Transverse colon (tissue), 4 donors: ENCODE data around the gene GPR17. TPM values are rescaled to one million over a fixed set of nuclear protein-coding genes. Genes with fewer than 3 reads are reported as not detected.

Source experiments
- DNase-seq: peaks from one replicate; pipeline ENCODE4 v3.0.0-alpha.2; 2019
- H3K27ac ChIP-seq, 4 donors: fragments of 200-600 bp; sonication (generic); 2 replicates each; pipeline ENCODE4 v1.5.1; 2016 to 2018; ENCODE audit warnings: inconsistent platforms in 4 of 4
- H3K27me3 ChIP-seq: fragments of 200-600 bp; sonication (generic); 2 replicates; pipeline ENCODE4 v1.5.1; 2017; ENCODE audit warnings: inconsistent platforms
- H3K36me3 ChIP-seq, 4 donors: fragments of 200-600 bp; sonication (generic); 2 replicates each; pipeline ENCODE4 v1.5.1; 2017 to 2019; ENCODE audit warnings: inconsistent platforms in 4 of 4
- H3K4me1 ChIP-seq, 4 donors: fragments of 200-600 bp; sonication (generic); 2 replicates each; pipeline ENCODE4 v1.5.1; 2017 to 2020; ENCODE audit warnings: inconsistent platforms in 4 of 4
- H3K4me3 ChIP-seq, 4 donors: fragments of 200-600 bp; sonication (generic); 1 replicate in 1 of 4; 2 replicates in 3 of 4; pipeline versions ENCODE4 v1.5.1 to v1.6.1; 2017 to 2019; ENCODE audit warnings: inconsistent platforms in 4 of 4
- H3K9me3 ChIP-seq, 2 donors: fragments of 200-600 bp; sonication (generic); 2 replicates each; pipeline ENCODE4 v1.5.1; 2017 to 2019; ENCODE audit warnings: inconsistent platforms in 2 of 2
- CTCF ChIP-seq, 5 experiments: fragments of 200-600 bp in 3 of 5; fragments of 450-650 bp in 2 of 5; sonication (generic) in 3 of 5; IDR thresholded peaks; 1 replicate in 2 of 5; 2 replicates in 3 of 5; pipeline ENCODE4 v1.5.1; 2016 to 2017; ENCODE audit warnings: antibody characterized with exemption in 5 of 5, inconsistent platforms in 3 of 5, mild to moderate bottlenecking in 2 of 5, moderate library complexity in 1 of 5
- EP300 ChIP-seq: sonication (generic); formaldehyde crosslinking; IDR thresholded peaks from one replicate; pipeline ENCODE4 v1.6.1; 2017; ENCODE audit warnings: antibody characterized with exemption, low read depth
- POLR2A ChIP-seq: fragments of 450-650 bp; IDR thresholded peaks from one replicate; pipeline ENCODE4 v1.6.1; 2016; ENCODE audit warnings: antibody characterized with exemption, mild to moderate bottlenecking, moderate library complexity
- POLR2AphosphoS5 ChIP-seq, 3 donors: sonication (generic); formaldehyde crosslinking; IDR thresholded peaks; one replicate each; pipeline ENCODE4 v1.6.1; 2016; ENCODE audit warnings: antibody characterized with exemption in 3 of 3
- WGBS, 2 donors: methylation state at CpG; one replicate each; pipeline ENCODE4 v1.1.5; 2018; ENCODE audit warnings: low coverage in 1 of 2; 5-methylcytosine and 5-hydroxymethylcytosine counted together
- in situ Hi-C, 4 donors: fragments of 200-750 bp; cut with MboI; loops; one replicate each; pipeline versions ENCODE4 v1.15.0 to v1.15.1; 2017; ENCODE audit warnings: low sequenced_read_pairs in 3 of 4, low pct_ligation_motif_present in 1 of 4, low pct_unique_long_range_greater_than_20kb in 1 of 4
- intact Hi-C: fragments of 100-400 bp; cut with DNase I; formaldehyde crosslinking; loops from one replicate; pipeline ENCODE4 v1.15.1; 2023; ENCODE audit warnings: low total_unique reads
- total RNA-seq, 4 donors: library from RNA; depleted of rRNA; stranded (reverse); fragments of >200 nt; gene quantifications; one replicate each; pipeline ENCODE4 v1.1.0, GENCODE V29; 2016

The GPR17 gene
- total RNA-seq, 4 donors from 2014 or later = 0.14 TPM; not detected in 3

- WGBS, 2 donors = 79% methylated on average over 14 of the region's 14 CpGs; no CpG with 5 or more reads in 1 of the 2 donors
- H3K27me3 ChIP-seq = peaks cover 32% of the 10 kb centered on the region
- peak overlapping the region; percentile 81 to 91 (median 86) for H3K27ac ChIP-seq
- H3K4me3 ChIP-seq = no peak overlapping the region
- intact Hi-C loops (no loop called here), in situ Hi-C loops (no loop called here)
- no peaks in the 10 kb centered on the region for H3K36me3 ChIP-seq
- peak; percentile 4 for DNase-seq
- H3K4me1 ChIP-seq = peaks cover 26 to 50% (median 38%) of the 10 kb centered on the region in 4 donors
- no peaks in the 10 kb centered on the region for H3K9me3 ChIP-seq
- no peak for TF ChIP-seq POLR2AphosphoS5 (IDR thresholded peaks at IDR 0.05)
- no peak for TF ChIP-seq CTCF (IDR thresholded peaks at IDR 0.05)
- no peak for TF ChIP-seq EP300
- no peak for TF ChIP-seq POLR2A
Measured at GRCh38 chr2:127661072-127661649, 15.2 kb downstream of the GPR17 start.

GRCh38 chr2:127661949-127662510 is 16.1 kb downstream of the GPR17 start:
- Histone ChIP-seq H3K36me3 (no peaks in the 10 kb centered on the region), H3K4me1 (peaks cover 21 to 49% (median 35%) of the 10 kb centered on the region in 4 donors), H3K9me3 (no peaks in the 10 kb centered on the region), H3K27me3 (peaks cover 40% of the 10 kb centered on the region), H3K4me3 (no peak overlapping the region), H3K27ac (peak overlapping the region; percentile 81 to 91 (median 86))
- intact Hi-C loops (no loop called here), in situ Hi-C loops (no loop called here)
- WGBS, 2 donors = 30 to 52% methylated on average over 2 to 9 of the region's 9 CpGs
- DNase-seq = peak; percentile 10
- TF ChIP-seq EP300 = no peak
- TF ChIP-seq POLR2A = no peak
- no peak for TF ChIP-seq CTCF (IDR thresholded peaks at IDR 0.05)
- no peak for TF ChIP-seq POLR2AphosphoS5 (IDR thresholded peaks at IDR 0.05)

GRCh38 chr2:127662937-127663565 is 17.1 kb downstream of the GPR17 start:
- in situ Hi-C loops = no loop called here
- 87% methylated on average over 5 of the region's 9 CpGs; no CpG with 5 or more reads in 1 of the 2 donors for WGBS, 2 donors
- intact Hi-C loops = no loop called here
- Histone ChIP-seq H3K27me3 (peaks cover 49% of the 10 kb centered on the region), H3K27ac (peak overlapping the region; percentile 54 to 84 (median 74)), H3K36me3 (no peaks in the 10 kb centered on the region), H3K4me1 (peaks cover 20 to 49% (median 31%) of the 10 kb centered on the region in 4 donors), H3K9me3 (no peaks in the 10 kb centered on the region), H3K4me3 (peak overlapping the region in 1 of 4 donors; percentile 33)
- peak; percentile 6 for DNase-seq
- TF ChIP-seq CTCF (IDR thresholded peaks at IDR 0.05) (no peak), POLR2AphosphoS5 (IDR thresholded peaks at IDR 0.05) (peak in 2 of 3 donors; percentile 28 to 50)

- Histone ChIP-seq H3K9me3 (no peaks in the 10 kb centered on the region), H3K4me1 (peaks cover 20 to 49% (median 29%) of the 10 kb centered on the region in 4 donors), H3K4me3 (peak overlapping the region in 3 of 4 donors; percentile 17 to 33 (median 29)), H3K27me3 (peaks cover 54% of the 10 kb centered on the region), H3K27ac (peak overlapping the region; percentile 54 to 84 (median 74)), H3K36me3 (no peaks in the 10 kb centered on the region)
- intact Hi-C loops = no loop called here
- 65% methylated on average over 6 of the region's 6 CpGs; no CpG with 5 or more reads in 1 of the 2 donors for WGBS, 2 donors
- in situ Hi-C loops = no loop called here
- no peak for TF ChIP-seq EP300
- no peak for TF ChIP-seq CTCF (IDR thresholded peaks at IDR 0.05)
- TF ChIP-seq POLR2AphosphoS5 (IDR thresholded peaks at IDR 0.05) = no peak
- no peak for TF ChIP-seq POLR2A
- DNase-seq = peak; percentile 4
Measured at GRCh38 chr2:127663566-127664064, 17.7 kb downstream of the GPR17 start.
